ENCODE results near the gene CNPY2.
"Not testable (repeated sequence)": the region's sequence is repeated elsewhere in the genome, so short reads cannot be mapped to it uniquely, and the experiment has no call there.

CNPY2 gene

DNA sequence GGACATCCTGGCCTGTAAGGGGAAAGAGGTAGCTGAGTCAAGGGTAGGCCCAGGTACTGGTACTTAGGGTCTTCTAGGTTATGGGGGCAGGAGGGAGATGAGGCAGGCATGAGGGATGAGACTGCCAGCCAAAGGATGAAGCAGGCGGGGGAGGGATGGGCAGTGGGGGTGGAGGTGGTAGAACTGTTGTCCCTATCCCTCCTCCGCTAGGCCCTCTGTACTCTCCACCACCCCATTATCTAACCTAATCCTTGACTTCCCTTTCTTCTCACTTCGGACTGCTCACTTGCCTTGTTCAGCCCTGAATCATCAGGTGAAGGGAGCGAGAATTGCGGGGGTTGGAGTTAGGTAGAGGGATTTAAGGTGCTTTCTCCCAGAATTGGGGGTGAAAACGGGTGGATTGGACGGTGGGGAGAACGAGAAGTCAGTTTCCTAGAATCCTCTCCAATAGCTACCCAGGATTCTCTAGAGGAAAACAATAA, 17.4 kb upstream of the CNPY2 start:
- H3K9me3 ChIP-seq (ENCODE audit: control insufficient read depth, insufficient read depth, low read length) = no peaks in the 10 kb centered on the region

DNA sequence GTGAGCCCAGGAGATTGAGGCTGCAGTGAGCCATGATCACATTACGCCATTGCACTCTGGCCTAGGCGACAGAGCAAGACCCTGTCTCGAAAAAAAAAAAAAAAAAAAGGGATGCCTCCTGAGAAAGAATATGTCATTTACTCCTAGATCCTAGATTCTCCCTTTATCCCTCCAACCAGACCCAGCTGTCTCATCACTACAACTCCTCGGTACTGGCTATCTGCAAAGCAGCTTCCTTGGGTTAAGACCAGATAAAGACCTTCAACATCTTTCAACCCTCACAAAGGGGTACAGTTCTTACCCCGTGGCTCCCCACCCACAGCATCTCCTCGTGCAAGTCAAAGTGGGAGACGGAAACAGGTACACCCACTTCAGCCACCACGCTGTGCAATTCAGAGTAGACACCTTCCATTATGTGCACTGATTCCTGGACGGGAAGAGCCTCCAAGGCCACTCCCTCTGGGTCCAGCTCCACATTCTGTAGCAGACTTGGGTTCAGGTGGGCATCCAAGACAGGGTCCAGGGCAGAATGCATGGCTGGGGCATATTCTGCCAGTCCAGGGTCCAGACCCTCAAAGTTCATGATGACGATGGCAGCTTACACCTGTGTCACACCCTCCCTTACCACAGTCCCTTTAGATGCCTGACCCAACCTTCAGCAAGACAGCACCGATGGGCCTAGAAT, 16.9 kb upstream of the CNPY2 start:
- H3K4me1 ChIP-seq (ENCODE audit: control insufficient read depth, insufficient read depth, low read length) = peaks cover 15% of the 10 kb centered on the region
- no peaks in the 10 kb centered on the region for H3K27me3 ChIP-seq (ENCODE audit: control insufficient read depth, insufficient read depth, low read length)
- H3K36me3 ChIP-seq (ENCODE audit: control insufficient read depth, insufficient read depth, low read length) = 0 out of 2 replicates have a peak, but pooled peaks cover 6% of the 10 kb centered on the region
- H3K9me3 ChIP-seq (ENCODE audit: control insufficient read depth, insufficient read depth, low read length) = no peaks in the 10 kb centered on the region
- peak overlapping the region; percentile 93 for H3K27ac ChIP-seq (ENCODE audit: low read depth, low read length)
- H3K4me3 ChIP-seq (ENCODE audit: low read depth, low read length) = peak overlapping the region; percentile 94
- no peak overlapping the region for H3K9ac ChIP-seq (ENCODE audit: low read depth, low read length)

More for the DNA sequence above, 17.4 kb upstream of the CNPY2 start:
- Histone ChIP-seq H3K27ac (ENCODE audit: low read depth, low read length) (peak overlapping the region; percentile 93), H3K4me3 (ENCODE audit: low read depth, low read length) (peak overlapping the region; percentile 94), H3K36me3 (ENCODE audit: control insufficient read depth, insufficient read depth, low read length) (0 out of 2 replicates have a peak, but pooled peaks cover under 1% of the 10 kb centered on the region), H3K27me3 (ENCODE audit: control insufficient read depth, insufficient read depth, low read length) (no peaks in the 10 kb centered on the region), H3K4me1 (ENCODE audit: control insufficient read depth, insufficient read depth, low read length) (peaks cover 21% of the 10 kb centered on the region), H3K9ac (ENCODE audit: low read depth, low read length) (peak overlapping the region; percentile 82)

DNA sequence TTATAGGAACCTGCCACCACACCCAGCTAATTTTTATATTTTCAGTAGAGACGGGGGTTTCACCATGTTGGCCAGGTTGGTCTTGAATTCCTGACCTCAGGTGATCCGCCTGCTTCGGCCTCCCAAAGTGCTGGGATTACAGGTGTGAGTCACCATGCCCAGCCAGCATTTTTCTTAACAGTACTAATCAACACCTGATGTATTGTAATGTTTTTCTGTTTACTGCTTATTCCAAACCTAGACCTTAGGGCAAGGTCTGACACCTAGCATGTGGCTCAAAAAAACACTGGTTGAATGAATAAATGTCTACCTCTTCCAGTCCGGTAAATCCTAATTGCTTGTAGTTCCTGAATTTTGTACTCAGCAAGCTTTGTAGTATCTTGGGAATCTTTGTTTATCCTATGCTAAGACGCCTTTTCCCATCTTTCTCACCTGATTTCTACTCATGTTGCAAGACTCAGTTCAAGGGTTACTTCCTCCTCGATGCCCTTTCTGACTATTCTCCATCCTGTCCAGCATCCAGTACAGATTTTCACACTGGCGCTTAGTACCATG, 15.2 kb upstream of the CNPY2 start:
- H3K9ac ChIP-seq (ENCODE audit: low read depth, low read length) = no peak overlapping the region
- no peaks in the 10 kb centered on the region for H3K27me3 ChIP-seq (ENCODE audit: control insufficient read depth, insufficient read depth, low read length)
- peaks cover 21% of the 10 kb centered on the region for H3K36me3 ChIP-seq (ENCODE audit: control insufficient read depth, insufficient read depth, low read length)
- no peaks in the 10 kb centered on the region for H3K9me3 ChIP-seq (ENCODE audit: control insufficient read depth, insufficient read depth, low read length)
- no peak overlapping the region for H3K27ac ChIP-seq (ENCODE audit: low read depth, low read length)
- peaks cover 7% of the 10 kb centered on the region for H3K4me1 ChIP-seq (ENCODE audit: control insufficient read depth, insufficient read depth, low read length)
- no peak overlapping the region for H3K4me3 ChIP-seq (ENCODE audit: low read depth, low read length)

DNA sequence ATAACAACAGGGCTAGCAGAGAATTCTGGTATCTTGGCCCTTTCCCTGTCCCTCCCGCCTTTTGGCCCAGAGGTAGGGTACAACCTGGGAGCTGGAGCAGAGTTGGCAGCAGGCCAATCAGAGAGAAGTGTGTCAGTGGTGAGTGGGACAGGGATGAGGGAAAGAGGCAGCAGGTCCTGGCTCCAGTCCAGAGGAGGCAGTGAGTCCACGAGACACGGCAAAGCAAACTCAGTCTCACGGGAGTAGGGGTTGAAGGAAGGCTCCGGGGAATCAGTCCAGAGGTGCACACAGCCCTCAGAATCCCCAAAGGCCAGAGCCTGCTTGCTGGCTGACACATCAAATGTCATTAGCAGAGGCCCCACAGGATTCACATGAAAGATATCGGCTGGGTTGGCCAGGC, 10.7 kb upstream of the CNPY2 start:
- H3K27me3 ChIP-seq (ENCODE audit: control insufficient read depth, insufficient read depth, low read length) = no peaks in the 10 kb centered on the region
- H3K4me3 ChIP-seq (ENCODE audit: low read depth, low read length) = no peak overlapping the region
- no peaks in the 10 kb centered on the region for H3K4me1 ChIP-seq (ENCODE audit: control insufficient read depth, insufficient read depth, low read length)
- peaks cover 53% of the 10 kb centered on the region for H3K36me3 ChIP-seq (ENCODE audit: control insufficient read depth, insufficient read depth, low read length)
- no peaks in the 10 kb centered on the region for H3K9me3 ChIP-seq (ENCODE audit: control insufficient read depth, insufficient read depth, low read length)
- no peak overlapping the region for H3K27ac ChIP-seq (ENCODE audit: low read depth, low read length)
- H3K9ac ChIP-seq (ENCODE audit: low read depth, low read length) = no peak overlapping the region

DNA sequence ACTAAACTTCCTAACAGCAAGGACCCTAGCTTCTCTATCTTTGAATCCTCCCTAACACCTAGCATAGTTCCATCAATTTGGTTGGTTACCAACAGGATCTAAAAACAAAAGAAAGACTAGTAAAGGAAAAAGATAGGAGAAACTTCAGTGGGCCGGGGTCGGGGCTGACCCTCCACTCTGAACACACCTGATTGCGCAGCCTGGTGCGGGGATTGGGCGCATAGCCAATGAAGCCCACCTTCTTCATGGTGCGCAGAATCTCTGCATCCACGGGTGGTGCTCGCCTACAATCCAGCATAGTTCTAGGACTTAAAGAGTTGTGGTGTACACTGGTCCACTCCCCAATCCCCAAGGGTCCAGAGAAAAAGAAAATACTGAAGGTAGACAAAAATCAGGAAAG, 10.3 kb upstream of the CNPY2 start:
- Histone ChIP-seq H3K4me1 (ENCODE audit: control insufficient read depth, insufficient read depth, low read length) (no peaks in the 10 kb centered on the region), H3K9me3 (ENCODE audit: control insufficient read depth, insufficient read depth, low read length) (no peaks in the 10 kb centered on the region), H3K4me3 (ENCODE audit: low read depth, low read length) (no peak overlapping the region), H3K27ac (ENCODE audit: low read depth, low read length) (no peak overlapping the region), H3K36me3 (ENCODE audit: control insufficient read depth, insufficient read depth, low read length) (peaks cover 53% of the 10 kb centered on the region), H3K27me3 (ENCODE audit: control insufficient read depth, insufficient read depth, low read length) (no peaks in the 10 kb centered on the region), H3K9ac (ENCODE audit: low read depth, low read length) (no peak overlapping the region)

DNA sequence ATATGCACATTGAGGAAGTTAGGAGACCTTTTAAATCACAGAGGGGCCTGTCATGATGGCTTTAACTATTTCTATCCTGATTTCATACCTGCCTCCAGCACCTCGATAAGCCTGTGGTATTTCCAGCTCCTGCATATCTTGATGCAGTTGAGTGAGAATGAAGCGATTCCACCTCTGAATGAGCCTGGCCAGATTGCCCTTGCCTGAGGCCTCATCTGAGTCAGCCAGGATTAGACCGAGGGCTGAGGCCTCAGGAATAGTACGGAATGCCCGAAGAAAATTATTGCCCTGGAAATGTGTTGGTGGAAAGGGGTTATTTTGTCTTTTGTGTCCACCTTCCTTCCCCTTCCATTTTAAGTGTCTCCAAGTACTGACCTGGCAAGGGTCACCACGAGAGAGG, 8.4 kb upstream of the CNPY2 start:
- H3K36me3 ChIP-seq (ENCODE audit: control insufficient read depth, insufficient read depth, low read length) = peaks cover 60% of the 10 kb centered on the region
- no peak overlapping the region for H3K27ac ChIP-seq (ENCODE audit: low read depth, low read length)
- H3K4me3 ChIP-seq (ENCODE audit: low read depth, low read length) = no peak overlapping the region
- no peaks in the 10 kb centered on the region for H3K9me3 ChIP-seq (ENCODE audit: control insufficient read depth, insufficient read depth, low read length)
- H3K27me3 ChIP-seq (ENCODE audit: control insufficient read depth, insufficient read depth, low read length) = no peaks in the 10 kb centered on the region
- no peak overlapping the region for H3K9ac ChIP-seq (ENCODE audit: low read depth, low read length)
- no peaks in the 10 kb centered on the region for H3K4me1 ChIP-seq (ENCODE audit: control insufficient read depth, insufficient read depth, low read length)

DNA sequence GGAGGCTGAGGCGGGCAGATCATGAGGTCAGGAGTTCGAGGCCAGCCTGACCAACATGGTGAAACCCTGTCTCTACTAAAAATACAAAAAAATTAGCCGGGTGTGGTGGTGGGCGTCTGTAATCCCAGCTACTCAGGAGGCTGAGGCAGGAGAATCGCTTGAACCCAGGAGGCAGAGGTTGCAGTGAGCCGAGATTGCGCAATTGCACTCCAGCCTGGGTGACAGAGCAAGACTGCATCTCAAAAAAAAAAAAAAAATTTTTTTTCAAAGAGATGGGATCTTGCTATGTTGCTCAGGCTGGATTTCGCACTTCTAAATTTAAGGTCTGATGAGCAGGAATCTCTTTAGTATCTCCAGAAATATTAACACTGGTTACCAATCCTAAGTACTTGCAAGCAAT, 5.8 kb upstream of the CNPY2 start:
- not testable (repeated sequence) for H3K9ac ChIP-seq (ENCODE audit: low read depth, low read length); H3K9me3 ChIP-seq (ENCODE audit: control insufficient read depth, insufficient read depth, low read length); H3K27me3 ChIP-seq (ENCODE audit: control insufficient read depth, insufficient read depth, low read length); H3K4me1 ChIP-seq (ENCODE audit: control insufficient read depth, insufficient read depth, low read length); H3K4me3 ChIP-seq (ENCODE audit: low read depth, low read length); H3K27ac ChIP-seq (ENCODE audit: low read depth, low read length)
- peaks cover 49% of the 10 kb centered on the region for H3K36me3 ChIP-seq (ENCODE audit: control insufficient read depth, insufficient read depth, low read length)

DNA sequence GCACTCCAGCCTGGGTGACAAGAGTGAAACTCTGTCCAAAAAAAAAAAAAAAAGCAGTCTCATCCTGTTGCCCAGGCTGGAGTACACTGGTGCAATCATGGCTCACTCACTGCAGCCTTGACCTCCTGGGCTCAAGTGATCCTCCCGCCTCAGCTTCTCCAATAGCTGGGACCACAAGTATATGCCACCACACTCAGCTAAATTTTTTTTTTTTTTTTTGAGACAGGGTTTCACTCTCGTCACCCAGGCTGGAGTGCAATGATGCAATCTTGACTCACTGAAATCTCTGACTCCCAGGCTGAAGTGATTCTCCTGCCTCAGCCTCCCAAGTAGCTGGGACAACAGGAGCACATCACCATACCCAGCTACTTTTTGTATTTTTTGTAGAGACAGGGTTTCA, 5.2 kb upstream of the CNPY2 start:
- no peak overlapping the region for H3K9ac ChIP-seq (ENCODE audit: low read depth, low read length)
- H3K4me3 ChIP-seq (ENCODE audit: low read depth, low read length) = no peak overlapping the region
- no peaks in the 10 kb centered on the region for H3K9me3 ChIP-seq (ENCODE audit: control insufficient read depth, insufficient read depth, low read length)
- no peak overlapping the region for H3K27ac ChIP-seq (ENCODE audit: low read depth, low read length)
- H3K4me1 ChIP-seq (ENCODE audit: control insufficient read depth, insufficient read depth, low read length) = no peaks in the 10 kb centered on the region
- H3K27me3 ChIP-seq (ENCODE audit: control insufficient read depth, insufficient read depth, low read length) = no peaks in the 10 kb centered on the region
- H3K36me3 ChIP-seq (ENCODE audit: control insufficient read depth, insufficient read depth, low read length) = peaks cover 43% of the 10 kb centered on the region

DNA sequence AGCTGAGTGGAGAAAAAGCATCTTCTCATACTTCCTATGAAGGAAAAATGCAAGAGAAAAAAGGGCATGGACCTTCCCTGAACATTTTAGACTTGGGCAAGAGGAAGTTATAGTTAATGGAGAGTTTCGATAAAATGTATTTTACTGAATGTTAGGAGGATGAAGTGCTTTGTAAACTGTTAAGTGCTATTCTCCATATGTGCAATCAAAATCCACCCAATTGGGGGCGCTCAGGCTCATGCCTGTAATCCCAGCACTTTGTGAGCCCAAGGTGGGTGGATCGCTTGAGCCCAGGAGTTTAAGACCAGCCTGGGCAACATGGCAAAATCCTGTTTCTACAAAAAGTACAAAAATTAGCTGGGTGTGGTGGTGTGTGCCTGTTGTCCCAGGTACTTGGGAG, 1.9 kb upstream of the CNPY2 start:
- no peaks in the 10 kb centered on the region for H3K27me3 ChIP-seq (ENCODE audit: control insufficient read depth, insufficient read depth, low read length)
- H3K9ac ChIP-seq (ENCODE audit: low read depth, low read length) = no peak overlapping the region
- peaks cover 32% of the 10 kb centered on the region for H3K36me3 ChIP-seq (ENCODE audit: control insufficient read depth, insufficient read depth, low read length)
- no peaks in the 10 kb centered on the region for H3K9me3 ChIP-seq (ENCODE audit: control insufficient read depth, insufficient read depth, low read length)
- H3K4me1 ChIP-seq (ENCODE audit: control insufficient read depth, insufficient read depth, low read length) = 0 out of 2 replicates have a peak, but pooled peaks cover 2% of the 10 kb centered on the region
- H3K4me3 ChIP-seq (ENCODE audit: low read depth, low read length) = no peak overlapping the region
- no peak overlapping the region for H3K27ac ChIP-seq (ENCODE audit: low read depth, low read length)

DNA sequence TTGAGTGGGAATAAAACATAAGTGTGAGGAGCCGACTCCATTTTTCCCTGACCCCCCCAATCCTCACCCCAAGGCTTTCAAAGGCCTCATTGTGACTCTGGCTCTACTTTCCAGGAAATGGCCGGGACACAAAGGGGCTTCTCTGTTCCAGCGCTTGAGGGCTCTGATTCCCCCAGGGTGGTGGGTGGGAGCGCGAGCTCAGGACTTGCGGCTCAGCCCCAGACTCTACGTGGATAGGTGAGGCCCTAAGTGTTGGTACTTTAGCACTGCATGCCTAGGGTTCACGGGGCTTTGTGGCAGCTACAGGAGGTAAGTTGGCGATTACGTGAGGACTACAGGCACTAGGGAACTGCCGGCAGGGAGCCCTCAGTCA, 553 bp downstream of the CNPY2 start:
- peak overlapping the region; percentile 94 for H3K9ac ChIP-seq (ENCODE audit: low read depth, low read length)
- H3K4me3 ChIP-seq (ENCODE audit: low read depth, low read length) = peak overlapping the region; percentile 96
- peaks cover 43% of the 10 kb centered on the region for H3K36me3 ChIP-seq (ENCODE audit: control insufficient read depth, insufficient read depth, low read length)
- peak overlapping the region; percentile 89 for H3K27ac ChIP-seq (ENCODE audit: low read depth, low read length)
- 0 out of 2 replicates have a peak, but pooled peaks cover 2% of the 10 kb centered on the region for H3K4me1 ChIP-seq (ENCODE audit: control insufficient read depth, insufficient read depth, low read length)
- no peaks in the 10 kb centered on the region for H3K27me3 ChIP-seq (ENCODE audit: control insufficient read depth, insufficient read depth, low read length)
- no peaks in the 10 kb centered on the region for H3K9me3 ChIP-seq (ENCODE audit: control insufficient read depth, insufficient read depth, low read length)

DNA sequence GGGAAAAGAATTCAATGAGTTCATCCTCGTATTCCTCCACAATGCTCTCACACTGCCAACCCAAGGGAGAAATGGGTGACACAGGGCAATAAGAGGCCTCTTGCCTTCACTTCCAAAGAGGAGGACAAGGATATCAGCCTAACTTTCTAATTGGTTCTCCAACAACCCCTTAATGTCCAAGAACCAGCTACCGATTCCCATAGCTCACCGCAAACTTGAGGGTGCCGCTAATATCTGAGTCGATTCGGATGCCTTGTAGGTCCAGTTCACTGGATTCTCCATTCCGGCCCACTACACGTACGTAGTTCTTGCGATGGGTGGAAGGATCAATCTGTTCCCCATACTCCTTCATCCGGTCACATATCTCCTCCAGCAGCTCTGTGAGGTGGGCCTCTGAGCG, 4.8 kb downstream of the CNPY2 start:
- Histone ChIP-seq H3K4me1 (ENCODE audit: control insufficient read depth, insufficient read depth, low read length) (0 out of 2 replicates have a peak, but pooled peaks cover 2% of the 10 kb centered on the region), H3K27me3 (ENCODE audit: control insufficient read depth, insufficient read depth, low read length) (no peaks in the 10 kb centered on the region), H3K4me3 (ENCODE audit: low read depth, low read length) (no peak overlapping the region), H3K36me3 (ENCODE audit: control insufficient read depth, insufficient read depth, low read length) (peaks cover 68% of the 10 kb centered on the region), H3K9ac (ENCODE audit: low read depth, low read length) (no peak overlapping the region), H3K27ac (ENCODE audit: low read depth, low read length) (no peak overlapping the region), H3K9me3 (ENCODE audit: control insufficient read depth, insufficient read depth, low read length) (no peaks in the 10 kb centered on the region)

All from HUES48 (cell line).